HAP-1 (cell line): Measurements from ENCODE around the gene PDE7B.

Experiments
- DNase-seq, 2 experiments: peaks; one replicate each; pipeline ENCODE4 v3.0.0-alpha.2; 2016 to 2020; ENCODE audit warnings: low spot score in 2 of 2
- H3K27me3 ChIP-seq: fragments of 250-450 bp; sonication (Bioruptor Pico); 2 replicates; pipeline ENCODE4 v1.5.1; 2020; ENCODE audit warnings: low read depth, mild to moderate bottlenecking, moderate library complexity
- H3K36me3 ChIP-seq: fragments of 250-450 bp; sonication (Bioruptor Pico); replicated peaks from 2 replicates; pipeline ENCODE4 v1.5.1; 2020; ENCODE audit warnings: mild to moderate bottlenecking
- H3K4me1 ChIP-seq: fragments of 250-450 bp; sonication (Bioruptor Pico); 2 replicates; pipeline ENCODE4 v1.5.1; 2020; ENCODE audit warnings: mild to moderate bottlenecking
- H3K4me3 ChIP-seq: fragments of 250-450 bp; sonication (Bioruptor Pico); 2 replicates; pipeline ENCODE4 v1.5.1; 2020; ENCODE audit warnings: mild to moderate bottlenecking, moderate library complexity
- H3K9me3 ChIP-seq: fragments of 250-450 bp; sonication (Bioruptor Pico); 2 replicates; pipeline ENCODE4 v1.5.1; 2020; ENCODE audit warnings: mild to moderate bottlenecking, moderate library complexity
- in situ Hi-C: fragments of 300-500 bp; cut with MboI; formaldehyde crosslinking; loops from 3 replicates; pipeline ENCODE4 v1.14.3; 2020; ENCODE audit warnings: low sequenced_read_pairs, inconsistent platforms, mixed read lengths

PDE7B gene

DNA sequence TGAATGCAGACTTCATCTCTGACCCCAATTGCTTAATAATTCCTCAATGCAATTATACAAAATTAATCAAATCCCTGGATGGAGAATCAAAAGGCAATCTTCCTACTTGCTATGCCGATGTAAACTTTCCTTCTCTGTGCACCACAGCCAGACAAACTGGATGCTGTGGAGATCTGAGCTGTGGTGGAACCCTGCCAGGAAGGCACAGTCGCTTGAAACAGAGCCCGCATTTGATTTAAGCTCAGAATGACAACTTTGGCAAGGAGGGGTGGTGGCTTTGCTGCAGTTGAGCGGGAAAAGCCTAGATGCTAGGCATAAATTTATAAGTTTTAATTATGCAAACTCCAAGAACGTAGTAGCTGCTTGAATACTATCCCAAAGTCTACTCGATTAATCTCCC, 207.8 kb downstream of the PDE7B start:
- Histone ChIP-seq H3K9me3 (no peaks in the 10 kb centered on the region), H3K4me3 (no peak overlapping the region), H3K4me1 (no peaks in the 10 kb centered on the region), H3K27me3 (no peaks in the 10 kb centered on the region; the same call in 1 of the 2 replicates), H3K36me3 (no peaks in the 10 kb centered on the region)
- in situ Hi-C loops, result no loop called here
- no peak for DNase-seq

DNA sequence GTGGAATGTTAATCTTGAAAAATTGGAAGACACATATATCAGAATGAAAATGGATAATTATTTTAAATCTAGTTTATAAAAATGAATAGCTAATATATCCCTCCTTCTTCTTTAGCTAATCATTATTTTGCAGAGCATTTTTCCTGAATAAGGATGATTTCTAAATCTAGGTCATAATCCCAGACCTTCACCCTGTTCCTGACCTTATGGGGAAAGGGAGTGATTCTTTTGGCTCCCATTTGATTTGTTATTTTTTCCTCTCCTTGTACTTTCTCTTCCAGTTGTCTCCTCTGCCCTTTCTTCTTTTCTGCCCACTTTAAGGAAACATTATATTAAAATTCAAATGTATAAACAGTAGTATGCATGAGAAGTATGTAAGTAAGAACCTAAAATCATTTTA, 208.6 kb downstream of the PDE7B start:
- Histone ChIP-seq H3K36me3 (no peaks in the 10 kb centered on the region), H3K9me3 (no peaks in the 10 kb centered on the region), H3K4me3 (no peak overlapping the region), H3K4me1 (no peaks in the 10 kb centered on the region), H3K27me3 (no peaks in the 10 kb centered on the region; the same call in 1 of the 2 replicates)
- in situ Hi-C loops, result no loop called here
- DNase-seq, result no peak

DNA sequence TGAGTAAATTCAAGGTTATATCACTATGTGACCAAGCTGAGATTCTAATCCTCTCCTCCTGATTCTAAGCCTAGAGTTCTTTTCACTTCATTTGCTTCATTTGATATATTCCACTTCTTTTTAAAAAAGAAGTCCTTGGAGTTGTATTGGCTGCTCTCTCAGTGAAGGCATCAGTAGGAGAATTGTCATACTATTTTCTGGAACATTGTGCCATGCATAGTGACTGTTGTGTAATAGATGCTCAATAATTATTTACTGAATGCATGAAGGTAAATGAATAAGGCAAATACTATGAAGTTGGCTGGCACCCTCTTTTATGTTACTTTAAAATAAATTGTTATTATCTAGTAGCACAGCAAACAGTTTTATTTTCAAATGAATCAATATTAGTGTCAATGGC, 209.3 kb downstream of the PDE7B start:
- no peak for DNase-seq
- no peak overlapping the region for H3K4me3 ChIP-seq
- in situ Hi-C loops, result no loop called here
- H3K4me1 ChIP-seq, result no peaks in the 10 kb centered on the region
- no peaks in the 10 kb centered on the region; the same call in 1 of the 2 replicates for H3K27me3 ChIP-seq
- no peaks in the 10 kb centered on the region for H3K36me3 ChIP-seq
- H3K9me3 ChIP-seq, result no peaks in the 10 kb centered on the region

DNA sequence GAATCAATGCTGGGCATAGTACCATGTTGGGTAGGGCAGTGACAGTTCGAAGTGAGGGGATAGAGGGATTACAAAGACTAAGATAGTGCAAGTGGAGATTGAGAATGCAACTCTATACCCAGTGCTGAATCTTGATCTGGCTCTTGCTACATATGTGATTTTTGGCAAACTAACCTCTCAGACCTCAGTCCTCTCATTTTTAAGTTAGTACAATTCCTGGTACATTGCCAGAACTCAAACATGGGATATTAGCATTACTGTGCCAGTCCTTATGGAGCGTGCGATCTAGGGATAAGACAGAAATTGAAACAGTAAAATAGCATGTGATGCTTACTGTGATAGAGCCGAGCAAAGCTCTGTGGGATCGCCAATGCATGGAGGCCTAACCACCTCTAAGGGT, 210.2 kb downstream of the PDE7B start:
- H3K4me1 ChIP-seq, result no peaks in the 10 kb centered on the region
- no peaks in the 10 kb centered on the region; the same call in 1 of the 2 replicates for H3K27me3 ChIP-seq
- in situ Hi-C loops, result no loop called here
- no peaks in the 10 kb centered on the region for H3K36me3 ChIP-seq
- H3K4me3 ChIP-seq, result no peak overlapping the region
- no peak for DNase-seq
- H3K9me3 ChIP-seq, result no peaks in the 10 kb centered on the region

- no peak for DNase-seq
- in situ Hi-C loops, result no loop called here
These were observed 211.6 kb downstream of the PDE7B start for GRCh38 chr6:136063096-136063495.

DNA sequence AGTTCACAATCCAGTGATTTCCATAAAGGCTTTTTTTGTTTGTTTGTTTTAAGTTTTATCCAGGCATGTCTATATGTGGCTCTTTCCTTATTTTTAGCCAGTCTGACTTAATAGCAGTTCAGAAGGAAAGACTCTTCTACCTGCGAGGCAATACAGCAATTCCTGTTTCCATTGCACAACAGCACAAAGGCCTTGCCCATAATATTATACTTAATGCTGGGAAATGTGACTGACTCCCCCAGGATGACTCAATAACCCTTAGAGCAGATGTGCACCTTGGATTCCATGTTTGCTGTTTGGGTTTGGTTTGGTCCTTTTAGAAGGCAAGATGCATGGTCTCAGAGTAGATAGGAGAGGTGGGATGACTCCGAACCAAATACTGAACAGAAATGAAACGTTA, 214.5 kb downstream of the PDE7B start:
- in situ Hi-C loops, result no loop called here
- Histone ChIP-seq H3K9me3 (no peaks in the 10 kb centered on the region), H3K4me1 (no peaks in the 10 kb centered on the region), H3K36me3 (no peaks in the 10 kb centered on the region), H3K27me3 (no peaks in the 10 kb centered on the region; the same call in 1 of the 2 replicates), H3K4me3 (no peak overlapping the region)
- DNase-seq, result no peak

More at GRCh38 chr6:136063096-136063495, 211.6 kb downstream of the PDE7B start:
- no peaks in the 10 kb centered on the region for H3K4me1 ChIP-seq
- H3K9me3 ChIP-seq, result no peaks in the 10 kb centered on the region
- no peaks in the 10 kb centered on the region for H3K36me3 ChIP-seq
- H3K27me3 ChIP-seq, result no peaks in the 10 kb centered on the region; the same call in 1 of the 2 replicates
- H3K4me3 ChIP-seq, result no peak overlapping the region

GRCh38 chr6:136067731-136068341, 216.3 kb downstream of the PDE7B start:
- Histone ChIP-seq H3K36me3 (no peaks in the 10 kb centered on the region), H3K4me1 (no peaks in the 10 kb centered on the region), H3K4me3 (no peak overlapping the region), H3K27me3 (no peaks in the 10 kb centered on the region; the same call in 1 of the 2 replicates), H3K9me3 (no peaks in the 10 kb centered on the region)
- in situ Hi-C loops, result no loop called here
- no peak for DNase-seq

GRCh38 chr6:136069119-136069518, 217.6 kb downstream of the PDE7B start:
- in situ Hi-C loops, result no loop called here
- Histone ChIP-seq H3K9me3 (no peaks in the 10 kb centered on the region), H3K36me3 (no peaks in the 10 kb centered on the region), H3K27me3 (no peaks in the 10 kb centered on the region; the same call in 1 of the 2 replicates), H3K4me3 (no peak overlapping the region), H3K4me1 (no peaks in the 10 kb centered on the region)
- DNase-seq, result no peak

DNA sequence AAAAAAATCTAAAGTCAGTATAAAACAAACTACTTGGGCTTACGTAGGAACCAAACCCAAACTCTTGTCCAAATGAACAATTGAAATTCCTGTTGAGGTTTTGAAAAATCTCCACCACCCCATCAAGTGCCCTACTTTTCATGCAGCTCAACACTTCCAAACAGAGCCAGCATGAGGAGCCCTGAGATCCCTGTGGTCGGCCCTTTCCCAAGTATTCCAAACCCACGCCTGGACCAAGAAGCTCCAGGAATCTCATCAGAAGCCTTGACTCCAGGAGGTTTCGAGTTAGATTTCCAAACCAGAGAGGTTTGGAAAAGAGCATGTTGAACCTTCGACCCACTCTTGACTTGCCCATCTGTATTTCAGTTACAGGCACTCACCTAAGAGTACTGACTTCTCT, 219.3 kb downstream of the PDE7B start:
- Histone ChIP-seq H3K36me3 (no peaks in the 10 kb centered on the region), H3K9me3 (no peaks in the 10 kb centered on the region), H3K27me3 (no peaks in the 10 kb centered on the region), H3K4me3 (no peak overlapping the region), H3K4me1 (no peaks in the 10 kb centered on the region)
- no peak for DNase-seq
- in situ Hi-C loops, result no loop called here

GRCh38 chr6:136072691-136073090, 221.2 kb downstream of the PDE7B start:
- no peaks in the 10 kb centered on the region for H3K9me3 ChIP-seq
- H3K4me1 ChIP-seq, result no peaks in the 10 kb centered on the region
- in situ Hi-C loops, result no loop called here
- no peak overlapping the region for H3K4me3 ChIP-seq
- no peak for DNase-seq
- H3K27me3 ChIP-seq, result peaks cover 5% of the 10 kb centered on the region; the same call in 1 of the 2 replicates
- no peaks in the 10 kb centered on the region for H3K36me3 ChIP-seq

DNA sequence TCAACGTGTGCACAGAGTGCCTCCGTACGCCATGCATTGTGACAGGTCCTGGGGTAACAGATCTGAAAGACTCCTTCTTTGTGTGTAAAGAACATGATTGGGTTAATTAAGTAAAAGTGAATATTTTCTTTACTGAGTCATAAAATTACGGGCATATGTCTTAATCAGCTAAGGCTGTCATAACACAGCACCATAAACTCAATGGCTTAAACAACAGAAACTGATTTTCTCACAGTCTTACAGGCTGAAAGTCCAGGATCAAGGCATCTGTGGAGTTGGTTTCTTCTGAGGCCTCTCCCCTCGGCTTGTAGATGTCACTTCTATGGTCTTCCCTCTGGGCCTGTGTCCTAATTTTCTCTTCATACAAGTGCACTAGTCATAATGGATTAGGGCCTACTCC, 221.7 kb downstream of the PDE7B start:
- Histone ChIP-seq H3K36me3 (no peaks in the 10 kb centered on the region), H3K27me3 (peaks cover 5% of the 10 kb centered on the region; the same call in 1 of the 2 replicates), H3K4me1 (no peaks in the 10 kb centered on the region), H3K9me3 (no peaks in the 10 kb centered on the region), H3K4me3 (no peak overlapping the region)
- no peak for DNase-seq
- in situ Hi-C loops, result no loop called here

- in situ Hi-C loops, result no loop called here
- Histone ChIP-seq H3K36me3 (no peaks in the 10 kb centered on the region), H3K4me3 (no peak overlapping the region), H3K27me3 (peaks cover 7% of the 10 kb centered on the region), H3K9me3 (no peaks in the 10 kb centered on the region), H3K4me1 (no peaks in the 10 kb centered on the region)
- no peak for DNase-seq
These were observed 225.0 kb downstream of the PDE7B start for GRCh38 chr6:136076496-136076895.

GRCh38 chr6:136077834-136078576, 226.5 kb downstream of the PDE7B start:
- DNase-seq, result no peak
- Histone ChIP-seq H3K4me3 (no peak overlapping the region), H3K36me3 (no peaks in the 10 kb centered on the region), H3K4me1 (no peaks in the 10 kb centered on the region), H3K9me3 (no peaks in the 10 kb centered on the region), H3K27me3 (peaks cover 9% of the 10 kb centered on the region)
- in situ Hi-C loops, result no loop called here

- Histone ChIP-seq H3K27me3 (peaks cover 9% of the 10 kb centered on the region), H3K4me3 (no peak overlapping the region), H3K4me1 (no peaks in the 10 kb centered on the region), H3K36me3 (no peaks in the 10 kb centered on the region), H3K9me3 (no peaks in the 10 kb centered on the region)
- in situ Hi-C loops, result no loop called here
- DNase-seq, result no peak
These were observed 228.4 kb downstream of the PDE7B start for GRCh38 chr6:136079701-136080565.
